Measurements from ENCODE around the gene TMIGD1.

TMIGD1 gene

GRCh38 chr17:30340801-30341356, 7.0 kb upstream of the TMIGD1 start:
- H3K4me3 ChIP-seq (ENCODE audit: low read depth, low read length): peak overlapping the region; percentile 22
- TF ChIP-seq, protein P1, sequence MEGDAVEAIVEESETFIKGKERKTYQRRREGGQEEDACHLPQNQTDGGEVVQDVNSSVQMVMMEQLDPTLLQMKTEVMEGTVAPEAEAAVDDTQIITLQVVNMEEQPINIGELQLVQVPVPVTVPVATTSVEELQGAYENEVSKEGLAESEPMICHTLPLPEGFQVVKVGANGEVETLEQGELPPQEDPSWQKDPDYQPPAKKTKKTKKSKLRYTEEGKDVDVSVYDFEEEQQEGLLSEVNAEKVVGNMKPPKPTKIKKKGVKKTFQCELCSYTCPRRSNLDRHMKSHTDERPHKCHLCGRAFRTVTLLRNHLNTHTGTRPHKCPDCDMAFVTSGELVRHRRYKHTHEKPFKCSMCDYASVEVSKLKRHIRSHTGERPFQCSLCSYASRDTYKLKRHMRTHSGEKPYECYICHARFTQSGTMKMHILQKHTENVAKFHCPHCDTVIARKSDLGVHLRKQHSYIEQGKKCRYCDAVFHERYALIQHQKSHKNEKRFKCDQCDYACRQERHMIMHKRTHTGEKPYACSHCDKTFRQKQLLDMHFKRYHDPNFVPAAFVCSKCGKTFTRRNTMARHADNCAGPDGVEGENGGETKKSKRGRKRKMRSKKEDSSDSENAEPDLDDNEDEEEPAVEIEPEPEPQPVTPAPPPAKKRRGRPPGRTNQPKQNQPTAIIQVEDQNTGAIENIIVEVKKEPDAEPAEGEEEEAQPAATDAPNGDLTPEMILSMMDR (IDR thresholded peaks at IDR 0.05; ENCODE audit: low read depth, low read length): no peak

GRCh38 chr17:30339086-30339485, 5.2 kb upstream of the TMIGD1 start:
- H3K4me3 ChIP-seq (ENCODE audit: low read depth, low read length): no peak overlapping the region
- TF ChIP-seq, protein P1 (IDR thresholded peaks at IDR 0.05; ENCODE audit: low read depth, low read length): no peak

DNA sequence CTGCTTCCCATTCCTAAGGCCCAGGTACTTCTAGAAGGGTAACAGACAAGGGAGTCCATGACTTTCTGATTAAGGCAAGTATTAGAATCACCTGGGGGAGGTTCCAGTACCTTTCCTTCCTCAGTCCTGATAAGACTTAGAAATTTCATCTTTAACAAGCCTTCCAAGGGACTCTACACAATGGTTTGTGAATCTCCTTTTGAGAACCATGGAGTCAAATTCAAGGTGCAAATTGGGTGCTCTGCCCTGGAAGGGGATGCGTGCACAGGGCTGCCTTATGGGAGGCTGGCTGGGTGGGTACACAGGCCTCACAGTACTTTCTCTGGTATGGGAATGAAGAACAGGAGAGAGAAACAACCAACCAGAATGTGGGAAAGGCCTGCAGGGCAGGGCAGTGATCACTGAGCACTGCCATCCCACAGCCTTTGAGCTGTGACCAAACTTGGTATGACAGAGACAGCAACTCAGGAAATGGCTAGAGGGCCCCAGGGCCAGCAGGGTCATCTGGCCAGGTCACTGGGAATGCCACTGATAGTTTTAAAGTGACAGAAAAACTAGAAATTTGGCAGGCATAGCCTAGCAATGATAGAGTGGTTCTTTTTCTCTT, 3.6 kb upstream of the TMIGD1 start:
- H3K4me3 ChIP-seq (ENCODE audit: low read depth, low read length): no peak overlapping the region
- TF ChIP-seq, protein P1 (IDR thresholded peaks at IDR 0.05; ENCODE audit: low read depth, low read length): no peak

- no peak overlapping the region for H3K4me3 ChIP-seq (ENCODE audit: low read depth, low read length)
- TF ChIP-seq, protein P1 (IDR thresholded peaks at IDR 0.05; ENCODE audit: low read depth, low read length): peak; percentile 27
These were observed 2.7 kb upstream of the TMIGD1 start for GRCh38 chr17:30336369-30337171.

GRCh38 chr17:30334421-30334820, 564 bp upstream of the TMIGD1 start:
- TF ChIP-seq, protein P1 (IDR thresholded peaks at IDR 0.05; ENCODE audit: low read depth, low read length): no peak
- H3K4me3 ChIP-seq (ENCODE audit: low read depth, low read length): no peak overlapping the region

DNA sequence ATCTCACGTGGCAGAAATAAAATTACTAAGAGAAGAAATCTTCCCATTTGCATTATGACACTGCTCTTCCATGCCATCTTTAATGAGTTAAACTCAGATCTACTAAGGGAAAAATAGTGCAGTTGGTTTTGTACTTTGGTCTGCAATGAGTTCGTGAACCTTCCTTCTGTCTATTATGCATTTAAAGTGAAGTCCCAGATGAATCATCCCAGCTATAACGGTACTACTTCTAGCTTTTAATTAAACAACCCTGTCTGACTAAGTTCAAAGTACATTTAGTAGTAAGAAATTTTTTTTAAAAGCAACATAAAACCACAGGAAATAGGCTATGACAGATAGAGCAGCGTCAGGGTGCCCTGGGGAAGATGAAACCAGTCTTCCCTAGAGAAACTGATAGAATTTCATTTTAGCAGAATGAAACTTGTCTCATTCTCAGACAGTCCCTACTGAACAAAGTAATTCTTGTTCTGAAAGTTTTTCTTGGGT, 1.8 kb downstream of the TMIGD1 start:
- H3K4me3 ChIP-seq (ENCODE audit: low read depth, low read length): no peak overlapping the region
- TF ChIP-seq, protein P1 (IDR thresholded peaks at IDR 0.05; ENCODE audit: low read depth, low read length): no peak

DNA sequence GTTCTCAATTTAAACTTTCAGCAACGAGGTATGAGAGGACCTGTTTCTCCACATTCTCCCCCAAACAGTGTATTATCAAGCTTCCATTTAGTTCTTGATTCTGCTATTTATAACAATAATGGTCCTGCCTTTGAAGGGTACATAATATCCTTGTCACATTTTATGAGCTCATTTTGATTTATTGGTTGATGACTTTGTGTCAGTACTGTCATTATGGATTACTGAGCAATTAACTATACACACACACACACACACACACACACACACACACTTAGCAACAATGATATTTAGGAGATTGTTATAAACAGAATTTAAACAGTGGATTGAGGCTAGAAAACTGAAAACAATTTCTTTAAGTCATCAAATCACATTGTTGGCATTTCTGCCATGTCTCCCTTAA, 7.0 kb downstream of the TMIGD1 start:
- H3K4me3 ChIP-seq (ENCODE audit: low read depth, low read length): no peak overlapping the region
- TF ChIP-seq, protein P1 (IDR thresholded peaks at IDR 0.05; ENCODE audit: low read depth, low read length): no peak

Measured in WI38 (cell line).